ENCODE data around the gene GRP.

Gene GRP

GRCh38 chr18:59218018-59218417 is 1.9 kb upstream of the GRP start:
- no peak for TF ChIP-seq TAF1 (IDR thresholded peaks at IDR 0.05; ENCODE audit: borderline replicate concordance, insufficient read depth, low read length)
- no peak for TF ChIP-seq FOXP2 (optimal IDR thresholded peaks at IDR 0.05; ENCODE audit: borderline replicate concordance, extremely low read depth, extremely low read length, insufficient read depth)
- TF ChIP-seq SIN3A (IDR thresholded peaks at IDR 0.05; ENCODE audit: borderline replicate concordance, insufficient read depth, low read length): no peak
- TF ChIP-seq POLR2AphosphoS5 (IDR thresholded peaks at IDR 0.05; ENCODE audit: low read depth, low read length): no peak
- no peak for TF ChIP-seq REST (IDR thresholded peaks at IDR 0.05; ENCODE audit: insufficient read depth in 1 of 2, low read depth in 2 of 2, low read length in 2 of 2)

- TF ChIP-seq TAF1 (IDR thresholded peaks at IDR 0.05; ENCODE audit: borderline replicate concordance, insufficient read depth, low read length) (no peak), POLR2AphosphoS5 (IDR thresholded peaks at IDR 0.05; ENCODE audit: low read depth, low read length) (no peak), REST (IDR thresholded peaks at IDR 0.05; ENCODE audit: insufficient read depth in 1 of 2, low read depth in 2 of 2, low read length in 2 of 2) (no peak), FOXP2 (optimal IDR thresholded peaks at IDR 0.05; ENCODE audit: borderline replicate concordance, extremely low read depth, extremely low read length, insufficient read depth) (no peak), SIN3A (IDR thresholded peaks at IDR 0.05; ENCODE audit: borderline replicate concordance, insufficient read depth, low read length) (no peak)
These were observed 316 bp downstream of the GRP start for GRCh38 chr18:59220164-59220783.

DNA sequence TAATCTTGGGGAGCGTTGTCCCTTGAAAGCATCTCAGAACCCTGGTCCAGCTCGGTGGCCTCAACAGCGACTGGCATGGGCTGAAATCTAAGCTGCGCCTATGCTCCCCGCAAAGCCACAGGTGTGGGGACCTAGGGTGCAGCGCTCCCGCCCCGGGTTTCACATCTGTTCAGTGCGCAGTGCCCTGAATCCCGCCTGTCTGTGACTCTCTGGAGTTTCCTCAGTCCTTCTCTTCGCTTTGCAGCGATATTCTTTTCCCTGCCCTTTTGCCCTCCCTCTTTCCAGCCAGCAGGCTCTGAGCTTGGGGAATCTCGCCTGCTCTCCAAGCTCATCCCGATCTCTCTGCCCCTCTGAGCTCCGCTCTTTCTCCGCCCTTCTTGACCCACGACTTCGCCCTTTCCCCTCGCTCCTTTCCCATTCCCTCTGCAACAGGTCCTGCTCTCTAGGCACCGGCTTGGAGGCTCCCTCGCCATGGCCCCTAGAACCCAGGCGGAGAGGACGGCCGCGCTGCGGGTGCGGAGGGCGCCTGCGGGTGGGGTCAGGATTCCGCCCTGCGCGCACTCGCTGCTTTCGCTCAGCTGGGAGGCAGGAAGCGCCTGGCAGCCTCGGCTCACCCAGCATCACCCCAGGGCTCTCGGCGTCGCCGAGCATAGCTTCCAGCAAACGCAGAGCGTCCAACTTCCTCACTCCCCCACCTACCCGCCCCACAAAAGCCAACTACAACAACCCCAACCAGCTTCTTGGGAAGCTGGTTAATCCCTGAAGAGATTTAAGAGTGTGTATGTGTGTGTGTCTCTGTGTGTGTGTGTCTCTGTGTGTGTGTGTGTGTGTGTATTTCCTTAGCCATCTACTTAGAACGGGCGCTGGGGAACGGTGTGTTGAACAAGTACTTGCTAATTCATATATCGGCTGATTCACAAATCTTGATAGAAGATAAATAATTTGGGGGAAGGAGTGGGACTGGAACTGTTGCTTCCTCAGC is 1.1 kb downstream of the GRP start:
- TF ChIP-seq FOXP2 (optimal IDR thresholded peaks at IDR 0.05; ENCODE audit: borderline replicate concordance, extremely low read depth, extremely low read length, insufficient read depth) (no peak), REST (IDR thresholded peaks at IDR 0.05; ENCODE audit: insufficient read depth in 1 of 2, low read depth in 2 of 2, low read length in 2 of 2) (no peak), TAF1 (IDR thresholded peaks at IDR 0.05; ENCODE audit: borderline replicate concordance, insufficient read depth, low read length) (no peak), SIN3A (IDR thresholded peaks at IDR 0.05; ENCODE audit: borderline replicate concordance, insufficient read depth, low read length) (no peak), POLR2AphosphoS5 (IDR thresholded peaks at IDR 0.05; ENCODE audit: low read depth, low read length) (no peak)

GRCh38 chr18:59222341-59222740 is 2.4 kb downstream of the GRP start:
- TF ChIP-seq REST (IDR thresholded peaks at IDR 0.05; ENCODE audit: insufficient read depth in 1 of 2, low read depth in 2 of 2, low read length in 2 of 2) (no peak), FOXP2 (optimal IDR thresholded peaks at IDR 0.05; ENCODE audit: borderline replicate concordance, extremely low read depth, extremely low read length, insufficient read depth) (no peak)

All from PFSK-1 (cell line).